Measurements from ENCODE around the gene DNAAF5. TPM values are rescaled to one million over a fixed set of nuclear protein-coding genes. Genes with fewer than 3 reads are reported as not detected.
A peak's percentile ranks its signal among the peaks of the same experiment; 100 is the strongest.

The DNAAF5 gene
- total and polyA plus RNA-seq, 3 donors from 2014 or later: 21.1 to 67.0 (median 52.6) TPM

GRCh38 chr7:727104-727805 lies 756 bp downstream of the DNAAF5 start, which contains the start of gene PRKAR1B:
Gene PRKAR1B, minus strand, starts transcription at chr7:727281. Its CDS starts 15,776 bp downstream, at chr7:711505.
- H3K4me1 ChIP-seq: peaks cover 28% of the 10 kb centered on the region
- 0 to 2% methylated on average over 9 to 34 of the region's 66 CpGs for WGBS, 2 donors
- H3K36me3 ChIP-seq (ENCODE audit: low read depth, missing control alignments): no peaks in the 10 kb centered on the region
- peak within 1 kb of the TSS; percentile 75 to 84 for H3K4me3 ChIP-seq
- intact Hi-C loops (cut with DNase I; ENCODE audit: low total_unique reads): no loop called here
- no peak for TF ChIP-seq CTCF (IDR thresholded peaks at IDR 0.05)
- peak within 1 kb of the TSS; percentile 31 to 51 for H3K27ac ChIP-seq
- DNase-seq: peak; percentile 43
- no peaks in the 10 kb centered on the region for H3K27me3 ChIP-seq
- H3K9me3 ChIP-seq: no peaks in the 10 kb centered on the region

DNA sequence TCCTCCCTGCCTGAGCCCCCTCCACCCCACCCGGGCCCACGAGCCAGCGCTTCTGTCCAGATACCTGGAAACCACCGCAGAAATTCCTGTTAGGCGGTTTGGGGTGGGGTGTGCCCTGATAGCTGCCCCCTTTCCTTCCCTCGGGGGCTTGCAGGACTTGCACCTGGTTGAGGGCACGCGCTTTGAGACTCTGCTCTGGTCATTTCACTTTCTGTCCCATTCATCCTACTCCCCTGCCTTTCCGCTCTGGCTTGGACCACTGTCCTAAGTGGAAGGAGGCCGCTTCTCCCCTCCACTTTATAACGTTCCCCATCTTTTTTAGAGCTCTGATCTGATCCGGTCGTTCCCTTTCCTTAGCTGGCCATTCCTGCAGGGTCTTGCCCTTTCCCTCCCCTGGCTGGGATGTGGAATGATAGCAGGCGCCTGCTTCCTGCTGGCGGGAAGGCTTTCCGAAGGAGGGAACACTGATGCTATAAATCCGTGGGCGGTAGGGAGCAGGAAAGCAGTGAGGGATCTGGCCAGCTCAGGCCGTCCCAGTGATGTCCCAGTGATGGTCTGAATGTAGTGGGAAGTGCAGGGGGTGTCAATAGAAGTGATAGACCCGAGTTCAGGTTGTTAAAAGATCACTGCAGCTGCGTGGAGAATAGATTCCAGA lies 1.4 kb downstream of the DNAAF5 start:
- no peak for DNase-seq
- Histone ChIP-seq H3K4me3 (peak overlapping the region in 1 of 2 donors; percentile 75), H3K4me1 (peaks cover 28% of the 10 kb centered on the region), H3K36me3 (ENCODE audit: low read depth, missing control alignments) (no peaks in the 10 kb centered on the region), H3K9me3 (no peaks in the 10 kb centered on the region), H3K27ac (no peak overlapping the region), H3K27me3 (no peaks in the 10 kb centered on the region)
- TF ChIP-seq CTCF (IDR thresholded peaks at IDR 0.05) (no peak), POLR2A (IDR thresholded peaks at IDR 0.05) (no peak)
- intact Hi-C loops (cut with DNase I; ENCODE audit: low total_unique reads): no loop called here
- WGBS, 2 donors: 18% methylated on average over 21 of the region's 21 CpGs

- Histone ChIP-seq H3K4me3 (no peak overlapping the region), H3K27me3 (no peaks in the 10 kb centered on the region), H3K36me3 (ENCODE audit: low read depth, missing control alignments) (no peaks in the 10 kb centered on the region), H3K4me1 (peaks cover 28% of the 10 kb centered on the region), H3K27ac (no peak overlapping the region), H3K9me3 (no peaks in the 10 kb centered on the region)
- TF ChIP-seq POLR2A (IDR thresholded peaks at IDR 0.05) (no peak), CTCF (IDR thresholded peaks at IDR 0.05) (no peak)
- DNase-seq: no peak
- WGBS, 2 donors: 83 to 91% methylated on average over 9 of the region's 9 CpGs
- intact Hi-C loops (cut with DNase I; ENCODE audit: low total_unique reads): no loop called here
Measured at GRCh38 chr7:728602-729001, 2.1 kb downstream of the DNAAF5 start.

GRCh38 chr7:729140-730000 lies 2.9 kb downstream of the DNAAF5 start:
- no peak for TF ChIP-seq CTCF (IDR thresholded peaks at IDR 0.05)
- TF ChIP-seq POLR2A (IDR thresholded peaks at IDR 0.05): no peak
- H3K27ac ChIP-seq: no peak overlapping the region
- intact Hi-C loops (cut with DNase I; ENCODE audit: low total_unique reads): no loop called here

More at GRCh38 chr7:729140-730000, 2.9 kb downstream of the DNAAF5 start:
- Histone ChIP-seq H3K4me3 (no peak overlapping the region), H3K36me3 (ENCODE audit: low read depth, missing control alignments) (no peaks in the 10 kb centered on the region), H3K9me3 (no peaks in the 10 kb centered on the region), H3K4me1 (peaks cover 28% of the 10 kb centered on the region), H3K27me3 (no peaks in the 10 kb centered on the region)
- DNase-seq: no peak
- 83 to 89% methylated on average over 24 to 29 of the region's 29 CpGs for WGBS, 2 donors
